GM19452 (cell line): ENCODE results near the gene C5orf22.
"Not testable (repeated sequence)": the region's sequence is repeated elsewhere in the genome, so short reads cannot be mapped to it uniquely, and the experiment has no call there.

ENCODE experiments used
- ATAC-seq: cut with Tn5 transposase; IDR thresholded peaks from one replicate; pipeline ENCODE4 v1.9.1; 2021; ENCODE audit not compliant: unreplicated experiment

C5orf22 gene

GRCh38 chr5:31602305-31602704, 70.2 kb downstream of the C5orf22 start:
- not testable (repeated sequence) for ATAC-seq

GRCh38 chr5:31604240-31604639, 72.1 kb downstream of the C5orf22 start:
- ATAC-seq = no peak

DNA sequence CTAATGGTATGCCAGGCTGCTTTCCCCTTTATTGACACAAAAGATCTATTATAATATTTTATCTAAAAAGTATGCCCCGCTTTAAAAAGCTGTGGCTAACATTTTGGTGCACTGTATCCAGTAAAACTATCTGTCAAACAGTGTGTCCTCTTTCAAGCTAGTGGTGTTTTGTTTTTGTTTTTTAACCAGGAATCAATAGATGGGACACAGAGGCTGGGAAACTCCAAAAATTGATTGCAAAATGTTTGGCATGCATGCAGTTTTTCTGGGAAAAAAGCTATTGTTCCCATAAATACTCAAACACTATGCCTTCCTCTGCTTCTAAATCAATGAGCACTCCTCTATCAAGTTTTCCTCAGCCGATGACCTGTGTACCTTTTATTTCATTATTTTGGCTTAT, 72.5 kb downstream of the C5orf22 start:
- ATAC-seq = no peak
